ENCODE results near the gene NOL4.
"Not testable (repeated sequence)": the region's sequence is repeated elsewhere in the genome, so short reads cannot be mapped to it uniquely, and the experiment has no call there.

Gene NOL4, protein sequence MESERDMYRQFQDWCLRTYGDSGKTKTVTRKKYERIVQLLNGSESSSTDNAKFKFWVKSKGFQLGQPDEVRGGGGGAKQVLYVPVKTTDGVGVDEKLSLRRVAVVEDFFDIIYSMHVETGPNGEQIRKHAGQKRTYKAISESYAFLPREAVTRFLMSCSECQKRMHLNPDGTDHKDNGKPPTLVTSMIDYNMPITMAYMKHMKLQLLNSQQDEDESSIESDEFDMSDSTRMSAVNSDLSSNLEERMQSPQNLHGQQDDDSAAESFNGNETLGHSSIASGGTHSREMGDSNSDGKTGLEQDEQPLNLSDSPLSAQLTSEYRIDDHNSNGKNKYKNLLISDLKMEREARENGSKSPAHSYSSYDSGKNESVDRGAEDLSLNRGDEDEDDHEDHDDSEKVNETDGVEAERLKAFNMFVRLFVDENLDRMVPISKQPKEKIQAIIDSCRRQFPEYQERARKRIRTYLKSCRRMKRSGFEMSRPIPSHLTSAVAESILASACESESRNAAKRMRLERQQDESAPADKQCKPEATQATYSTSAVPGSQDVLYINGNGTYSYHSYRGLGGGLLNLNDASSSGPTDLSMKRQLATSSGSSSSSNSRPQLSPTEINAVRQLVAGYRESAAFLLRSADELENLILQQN

GRCh38 chr18:34224423-34225217 lies at the start of gene NOL4:
Gene NOL4 (minus strand): TSS chr18:34224913. CDS start chr18:34223253, 1,660 bp downstream.
- DNase-seq = no peak

DNA sequence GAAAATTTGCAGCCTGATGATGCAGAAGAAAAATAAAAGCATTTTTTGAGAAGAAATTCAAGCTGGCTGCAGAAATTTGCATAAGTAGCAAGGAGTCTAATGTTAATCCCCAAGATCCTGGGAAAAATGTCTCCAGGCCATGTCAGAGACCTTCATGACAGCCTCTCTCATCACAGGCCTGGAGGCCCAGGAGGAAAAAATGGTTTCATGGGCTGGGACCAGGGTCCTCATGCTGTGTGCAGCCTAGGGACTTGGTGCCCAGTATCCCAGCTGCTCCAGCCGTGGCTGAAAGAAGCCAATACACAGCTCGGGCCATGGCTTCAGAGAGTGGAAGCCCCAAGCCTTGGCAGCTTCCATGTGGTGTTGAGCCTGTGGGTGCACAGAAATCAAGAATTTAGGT lies 41.3 kb upstream of the NOL4 start:
- not testable (repeated sequence) for DNase-seq

DNA sequence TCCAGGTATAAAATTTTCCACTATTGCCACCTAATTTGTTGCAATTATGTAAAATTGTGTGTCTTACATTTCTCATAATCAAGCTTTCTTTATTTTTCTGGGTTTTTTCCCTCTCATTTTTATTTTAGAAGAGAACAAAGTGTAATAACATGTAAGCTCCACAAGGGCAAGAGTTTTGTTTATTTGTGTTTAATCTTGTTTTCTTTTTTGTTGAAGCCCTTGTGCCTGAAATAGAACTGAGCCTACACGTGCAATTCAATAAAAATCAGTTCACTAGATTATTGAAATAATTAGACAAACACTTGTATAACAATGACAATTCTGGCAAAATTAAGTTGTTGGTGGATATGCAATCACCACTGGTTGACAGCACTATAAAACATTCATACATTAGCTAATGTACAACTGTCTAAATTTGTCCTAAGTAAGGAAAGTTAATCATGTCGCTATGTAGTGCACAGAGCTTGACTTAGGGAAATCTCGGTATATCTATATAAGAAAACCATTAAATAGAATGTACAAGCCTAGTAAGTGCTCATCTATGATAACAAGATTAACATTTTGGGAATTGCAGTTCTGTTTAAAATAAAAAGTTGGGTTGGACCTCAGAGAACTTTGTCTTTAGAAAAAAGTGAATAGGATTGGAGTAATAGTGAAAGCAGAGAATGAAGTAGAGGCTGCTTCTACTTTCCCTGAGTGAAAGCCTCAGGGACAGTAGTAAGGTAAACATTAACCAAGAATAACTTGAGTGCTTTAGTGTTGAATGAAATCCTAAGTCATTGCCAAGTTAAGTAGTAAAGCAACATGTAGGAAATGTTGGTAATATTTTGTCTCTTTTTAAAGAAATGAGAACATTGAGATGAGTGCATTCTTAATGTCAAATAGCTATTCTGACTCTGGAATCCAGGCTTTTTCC lies 37.4 kb upstream of the NOL4 start:
- DNase-seq = no peak

GRCh38 chr18:34258176-34258575 lies 33.5 kb upstream of the NOL4 start:
- no peak for DNase-seq

DNA sequence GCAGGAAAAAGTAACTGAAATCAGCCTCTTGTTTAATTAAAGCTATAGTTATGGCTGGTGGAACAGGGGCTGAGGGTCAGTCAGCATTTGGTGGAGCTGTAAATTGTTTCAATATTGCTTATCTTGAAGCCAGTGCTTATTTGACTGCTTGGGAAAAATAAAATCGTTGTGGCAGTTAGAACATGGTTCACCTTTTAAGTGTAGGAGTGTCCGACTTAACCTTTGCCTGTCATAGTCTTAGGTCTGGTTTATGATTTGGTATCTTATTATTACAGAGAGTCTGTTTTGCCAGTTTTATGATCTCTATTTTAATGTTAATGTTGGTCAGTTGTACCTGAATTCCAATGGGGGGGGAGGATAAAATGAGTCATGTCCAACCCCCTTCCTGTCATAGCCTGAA lies 27.2 kb upstream of the NOL4 start:
- no peak for DNase-seq

- no peak for DNase-seq
Measured at GRCh38 chr18:34248727-34249126, 24.0 kb upstream of the NOL4 start.

GRCh38 chr18:34242739-34243138 lies 18.0 kb upstream of the NOL4 start:
- no peak for DNase-seq

DNA sequence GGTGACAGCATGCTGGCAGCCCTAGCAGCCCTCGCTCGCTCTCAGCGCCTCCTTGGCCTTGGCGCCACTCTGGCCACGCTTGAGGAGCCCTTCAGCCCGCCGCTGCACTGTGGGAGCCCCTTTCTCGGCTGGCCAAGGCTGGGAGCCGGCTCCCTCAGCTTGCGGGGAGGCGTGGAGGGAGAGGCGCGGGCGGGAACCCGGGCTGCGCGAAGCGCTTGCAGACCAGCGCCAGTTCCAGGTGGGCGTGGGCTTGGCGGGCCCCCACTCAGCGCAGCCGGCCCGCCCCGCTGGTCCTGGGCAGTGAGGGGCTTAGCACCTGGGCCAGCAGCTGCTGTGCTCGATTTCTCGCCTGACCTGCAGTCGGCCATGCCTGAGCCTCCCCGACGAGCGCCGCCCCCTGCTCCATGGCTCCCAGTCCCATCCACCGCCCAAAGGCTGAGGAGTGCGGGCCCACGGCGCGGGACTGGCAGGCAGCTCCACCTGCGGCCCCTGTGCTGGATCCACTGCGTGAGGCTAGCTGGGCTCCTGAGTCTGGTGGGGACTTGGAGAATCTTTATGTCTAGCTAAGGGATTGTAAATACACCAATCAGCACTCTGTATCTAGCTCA lies 9.2 kb upstream of the NOL4 start:
- not testable (repeated sequence) for DNase-seq

GRCh38 chr18:34225218-34225553 lies 473 bp upstream of the NOL4 start:
- DNase-seq = no peak

GRCh38 chr18:34223893-34224422 lies 755 bp downstream of the NOL4 start:
- DNase-seq = no peak

- no peak for DNase-seq
Measured at GRCh38 chr18:34223164-34223892, 1.4 kb downstream of the NOL4 start.

GRCh38 chr18:34222307-34223163 lies 2.2 kb downstream of the NOL4 start:
- no peak for DNase-seq

DNA sequence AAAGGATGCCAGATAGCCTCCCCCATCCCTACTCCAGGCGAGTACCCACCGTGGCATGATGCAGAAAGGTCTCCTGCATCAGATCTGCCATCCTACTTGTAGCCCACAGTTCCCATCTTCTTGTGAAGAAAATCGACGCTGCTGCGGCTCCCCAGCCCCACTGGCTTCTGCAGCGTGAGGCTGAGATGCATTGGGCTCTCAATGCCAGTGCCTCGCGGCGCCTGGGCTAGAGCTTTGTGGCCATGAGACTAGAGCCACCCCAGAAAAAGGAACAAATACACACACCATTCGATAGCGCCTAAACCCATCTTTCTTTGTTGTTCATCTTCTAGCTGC lies 2.8 kb downstream of the NOL4 start:
- no peak for DNase-seq

DNA sequence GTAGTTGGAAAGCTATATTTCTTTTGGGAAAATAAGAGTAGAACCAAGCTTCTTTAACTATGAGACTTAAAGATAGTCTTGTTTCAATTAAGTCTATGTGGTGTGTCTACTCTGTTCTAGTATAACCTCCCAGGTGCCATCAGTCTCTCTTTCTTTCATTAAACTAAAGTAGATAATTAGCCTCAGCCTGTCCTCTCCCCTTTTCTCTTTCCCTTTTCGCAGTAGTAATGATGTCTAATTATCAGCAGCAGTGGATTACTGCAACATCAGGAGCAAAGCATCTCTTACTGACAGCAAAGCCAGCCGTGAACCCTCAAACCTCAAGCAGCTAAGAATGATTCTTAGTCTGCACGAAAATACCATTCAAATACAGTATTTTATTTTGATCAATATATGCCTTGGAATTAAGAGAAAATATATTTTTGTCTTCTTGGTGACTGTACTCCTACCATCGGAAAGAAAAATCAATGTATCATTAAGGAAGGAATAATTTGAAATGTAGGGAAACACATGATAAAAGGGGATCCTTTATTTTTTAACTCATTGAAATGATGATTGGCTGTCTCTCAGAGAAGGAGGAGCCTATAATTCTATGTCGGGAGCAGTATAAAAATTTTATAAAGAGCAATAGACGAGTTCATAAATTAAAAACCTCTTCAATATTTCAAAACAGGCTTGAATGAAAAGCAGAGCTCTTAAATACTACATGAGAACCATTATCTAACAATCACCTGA lies 4.5 kb downstream of the NOL4 start:
- no peak for DNase-seq

DNA sequence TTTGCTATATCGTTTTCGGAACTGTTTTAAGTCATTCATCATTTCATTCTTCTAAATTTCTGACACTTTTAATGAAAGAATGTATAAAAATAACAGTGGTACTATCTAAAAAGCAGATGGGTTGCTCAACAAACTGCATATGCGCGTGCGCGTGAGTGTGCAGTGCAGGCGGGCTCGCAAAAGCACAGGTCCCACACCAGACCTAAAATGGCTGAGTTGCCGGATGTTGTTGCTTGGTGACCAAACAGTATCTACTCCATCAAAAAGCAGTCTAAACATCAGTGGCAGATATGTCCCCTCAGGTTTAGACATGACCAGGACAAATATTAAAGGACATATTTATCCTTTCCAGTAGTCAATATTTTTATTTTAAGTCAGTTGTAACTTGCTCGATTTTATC lies 5.1 kb downstream of the NOL4 start:
- no peak for DNase-seq

DNA sequence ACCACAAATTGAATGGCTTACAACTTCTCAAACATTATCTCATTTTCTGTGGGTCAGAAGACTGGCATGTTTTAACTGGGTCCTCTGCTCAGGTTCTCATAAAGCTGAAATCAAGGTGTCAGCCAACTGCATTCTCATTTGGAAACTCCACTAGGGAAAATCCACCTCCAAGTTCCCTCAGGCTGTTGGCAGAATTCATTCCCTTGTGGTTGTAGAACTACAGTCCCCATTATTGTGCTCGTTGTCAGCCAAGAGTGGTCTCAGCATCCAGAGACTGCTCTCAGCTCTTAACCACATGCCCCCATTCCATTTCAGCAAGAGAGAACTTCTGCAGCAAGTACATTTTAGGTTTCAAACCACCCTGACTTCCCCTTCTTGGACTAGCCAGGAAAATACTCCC lies 12.2 kb downstream of the NOL4 start:
- DNase-seq = no peak

GRCh38 chr18:34207344-34207851 lies 17.3 kb downstream of the NOL4 start:
- DNase-seq = no peak

- no peak for DNase-seq
Measured at GRCh38 chr18:34203866-34204265, 20.8 kb downstream of the NOL4 start.

DNA sequence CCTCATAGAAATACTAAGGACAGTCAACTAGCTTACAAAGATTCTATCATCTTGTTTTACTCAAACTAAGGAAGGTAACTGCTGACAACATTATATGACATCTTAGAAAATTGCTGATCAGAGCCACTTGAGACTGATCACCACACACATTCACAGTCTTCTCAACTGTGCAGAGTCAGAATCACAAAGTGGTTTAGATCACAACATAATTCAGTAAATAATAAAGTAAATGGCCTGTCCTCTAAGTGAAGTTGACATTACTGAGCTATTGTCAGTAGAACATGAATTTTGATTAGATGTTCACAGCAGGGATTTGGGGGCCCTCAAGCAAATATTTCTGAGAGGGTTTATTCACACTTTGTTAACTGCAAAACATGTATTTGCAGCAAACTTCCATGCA lies 28.5 kb downstream of the NOL4 start:
- DNase-seq = no peak

GRCh38 chr18:34194239-34194638 lies 30.5 kb downstream of the NOL4 start:
- DNase-seq = no peak
